Measurements from ENCODE around the gene HOXA4.

The HOXA4 gene

GRCh38 chr7:27147199-27148030 lies 16.9 kb upstream of the HOXA4 start, which contains the start of gene HOXA6:
Gene HOXA6, minus strand, starts transcription at chr7:27147774. Its CDS starts 25 bp downstream, at chr7:27147749.
- Mint-ChIP-seq H3K4me1 (peaks cover 27% of the 10 kb centered on the region), H3K9me3 (no peaks in the 10 kb centered on the region), H3K4me3 (peak within 1 kb of the TSS; percentile 46), H3K36me3 (no peaks in the 10 kb centered on the region), H3K27ac (no peak within 1 kb of the TSS)
- DNase-seq (ENCODE audit: low spot score in 2 of 2): no peak
- ATAC-seq: no peak

DNA sequence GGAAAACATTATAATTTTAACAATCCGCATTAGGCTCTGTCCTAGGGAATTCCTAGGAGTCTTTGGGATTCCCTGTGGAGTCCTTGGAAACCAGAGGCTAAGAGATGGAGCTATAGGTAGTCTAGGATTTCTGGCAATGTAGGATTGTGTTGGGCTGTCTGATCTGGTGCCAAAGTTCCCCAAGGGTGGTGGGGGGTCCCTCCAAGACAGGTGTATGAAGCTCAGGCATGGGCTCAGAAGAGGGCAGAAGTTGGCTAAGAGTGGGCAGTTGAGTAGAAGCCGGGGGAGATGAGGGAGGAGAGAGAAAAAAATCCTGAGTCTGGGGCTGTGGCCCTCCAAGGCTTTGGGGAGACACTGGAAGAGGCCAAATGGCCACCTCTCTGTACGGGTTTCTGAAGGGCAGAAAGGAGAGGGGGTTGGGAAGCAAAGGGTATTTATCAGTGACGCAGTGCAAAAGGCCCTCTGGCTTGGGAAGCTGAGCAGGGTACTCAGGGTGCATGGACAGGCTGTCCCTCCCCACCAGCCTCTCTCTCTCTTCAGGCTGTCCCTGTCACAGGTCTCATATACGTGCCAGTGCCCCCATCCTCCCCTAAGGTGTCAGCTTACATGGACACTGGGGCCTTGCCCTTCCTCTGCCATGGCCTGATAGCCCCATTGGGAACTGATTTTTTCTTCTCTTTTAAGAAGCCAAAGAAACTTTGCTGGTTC lies 16.1 kb upstream of the HOXA4 start:
- ATAC-seq (no peak), DNase-seq (ENCODE audit: low spot score in 2 of 2) (no peak)
- Mint-ChIP-seq H3K4me1 (peaks cover 21% of the 10 kb centered on the region), H3K4me3 (no peak overlapping the region), H3K27ac (no peak overlapping the region), H3K36me3 (no peaks in the 10 kb centered on the region), H3K9me3 (no peaks in the 10 kb centered on the region)

GRCh38 chr7:27145914-27146412 lies 15.4 kb upstream of the HOXA4 start:
- Mint-ChIP-seq H3K4me3 (no peak overlapping the region), H3K9me3 (no peaks in the 10 kb centered on the region), H3K36me3 (no peaks in the 10 kb centered on the region), H3K27ac (no peak overlapping the region), H3K4me1 (peaks cover 14% of the 10 kb centered on the region)
- ATAC-seq (no peak), DNase-seq (ENCODE audit: low spot score in 2 of 2) (no peak)

- Mint-ChIP-seq H3K27ac (no peak overlapping the region), H3K4me1 (peaks cover 8% of the 10 kb centered on the region), H3K4me3 (no peak overlapping the region), H3K9me3 (no peaks in the 10 kb centered on the region), H3K36me3 (no peaks in the 10 kb centered on the region)
- no peak for ATAC-seq
- DNase-seq (ENCODE audit: low spot score in 2 of 2): no peak
Observed at GRCh38 chr7:27145165-27145913, 14.8 kb upstream of the HOXA4 start.

DNA sequence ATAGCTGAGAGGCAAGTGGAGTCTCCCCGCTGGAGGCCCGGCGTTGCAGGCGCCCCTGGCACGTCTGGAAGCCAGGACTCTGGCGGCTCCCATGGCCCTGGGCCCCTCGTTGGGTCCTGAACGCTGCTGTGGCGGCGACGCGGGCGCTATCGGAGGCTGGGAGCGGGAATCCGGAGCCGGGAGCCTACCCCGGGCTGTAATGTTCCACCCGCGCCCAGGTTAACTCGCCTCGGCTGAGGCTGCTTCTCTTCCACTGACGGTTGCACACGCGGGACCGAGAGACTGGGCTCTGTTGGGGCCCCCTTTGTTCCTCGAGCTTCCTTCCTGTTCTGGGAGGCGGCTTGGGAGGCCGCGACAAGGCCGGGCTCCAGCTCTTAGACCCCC lies 14.2 kb upstream of the HOXA4 start:
- Mint-ChIP-seq H3K4me3 (no peak overlapping the region), H3K9me3 (no peaks in the 10 kb centered on the region), H3K36me3 (no peaks in the 10 kb centered on the region), H3K27ac (no peak overlapping the region), H3K4me1 (peaks cover 6% of the 10 kb centered on the region)
- ATAC-seq (no peak), DNase-seq (ENCODE audit: low spot score in 2 of 2) (no peak)

GRCh38 chr7:27143950-27144780 lies 13.6 kb upstream of the HOXA4 start:
- ATAC-seq (no peak), DNase-seq (ENCODE audit: low spot score in 2 of 2) (no peak)
- Mint-ChIP-seq H3K4me1 (peaks cover 6% of the 10 kb centered on the region), H3K9me3 (no peaks in the 10 kb centered on the region), H3K27ac (no peak overlapping the region), H3K4me3 (no peak overlapping the region), H3K36me3 (no peaks in the 10 kb centered on the region)

DNA sequence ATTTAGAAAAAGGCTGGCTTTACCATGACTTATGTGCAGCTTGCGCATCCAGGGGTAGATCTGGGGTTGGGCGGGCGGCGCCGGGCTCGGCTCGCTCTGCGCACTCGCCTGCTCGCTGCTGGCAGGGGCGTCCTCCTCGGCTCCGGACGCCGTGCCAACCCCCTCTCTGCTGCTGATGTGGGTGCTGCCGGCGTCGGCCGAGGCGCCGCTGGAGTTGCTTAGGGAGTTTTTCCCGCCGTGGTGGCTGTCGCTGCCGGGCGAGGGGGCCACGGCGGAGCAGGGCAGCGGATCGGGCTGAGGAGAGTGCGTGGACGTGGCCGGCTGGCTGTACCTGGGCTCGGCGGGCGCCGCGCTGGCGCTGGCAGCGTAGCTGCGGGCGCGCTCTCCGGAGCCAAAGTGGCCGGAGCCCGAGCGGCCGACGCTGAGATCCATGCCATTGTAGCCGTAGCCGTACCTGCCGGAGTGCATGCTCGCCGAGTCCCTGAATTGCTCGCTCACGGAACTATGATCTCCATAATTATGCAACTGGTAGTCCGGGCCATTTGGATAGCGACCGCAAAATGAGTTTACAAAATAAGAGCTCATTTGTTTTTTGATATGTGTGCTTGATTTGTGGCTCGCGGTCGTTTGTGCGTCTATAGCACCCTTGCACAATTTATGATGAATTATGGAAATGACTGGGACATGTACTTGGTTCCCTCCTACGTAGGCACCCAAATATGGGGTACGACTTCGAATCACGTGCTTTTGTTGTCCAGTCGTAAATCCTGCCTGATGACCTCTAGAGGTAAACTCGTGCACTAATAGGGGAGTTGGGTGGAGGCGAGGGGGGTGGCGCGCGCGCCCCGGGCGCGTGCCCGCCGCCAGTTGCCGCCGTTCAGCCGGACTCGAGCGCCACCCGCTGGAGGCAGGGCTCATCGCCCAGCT lies 12.7 kb upstream of the HOXA4 start, which contains the start of gene HOXA5:
TSS of gene HOXA5 (minus strand) at position 659 of the 927 bp plus-strand sequence. CDS start at position 585, 74 bp downstream.
- Mint-ChIP-seq H3K9me3 (no peaks in the 10 kb centered on the region), H3K4me1 (peaks cover 5% of the 10 kb centered on the region), H3K36me3 (no peaks in the 10 kb centered on the region), H3K27ac (no peak within 1 kb of the TSS), H3K4me3 (no peak within 1 kb of the TSS)
- DNase-seq (ENCODE audit: low spot score in 2 of 2): no peak
- ATAC-seq: no peak

DNA sequence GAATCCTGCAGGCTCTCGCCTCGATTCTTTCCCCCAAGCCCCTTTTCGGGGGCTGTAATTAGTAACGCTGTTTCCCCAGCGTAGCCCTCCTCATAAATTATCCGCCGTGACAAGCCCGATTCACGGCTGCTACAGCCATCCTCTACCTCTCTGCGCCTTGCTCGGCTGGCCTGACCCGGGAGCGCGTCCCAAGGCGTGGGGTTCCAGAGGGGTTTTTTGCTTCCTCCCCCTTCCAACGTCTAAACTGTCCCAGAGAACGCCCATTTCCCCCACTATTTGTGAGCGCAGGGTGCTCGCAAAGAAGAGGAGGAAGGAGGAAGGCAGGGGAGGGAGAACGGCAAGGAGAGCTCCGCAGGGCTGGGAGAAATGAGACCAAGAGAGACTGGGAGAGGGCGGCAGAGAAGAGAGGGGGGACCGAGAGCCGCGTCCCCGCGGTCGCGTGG lies 12.0 kb upstream of the HOXA4 start:
- Mint-ChIP-seq H3K4me3 (no peak overlapping the region), H3K36me3 (no peaks in the 10 kb centered on the region), H3K27ac (no peak overlapping the region), H3K4me1 (no peaks in the 10 kb centered on the region), H3K9me3 (no peaks in the 10 kb centered on the region)
- ATAC-seq: no peak
- DNase-seq (ENCODE audit: low spot score in 2 of 2): no peak

GRCh38 chr7:27141923-27142579 lies 11.5 kb upstream of the HOXA4 start:
- no peak for DNase-seq (ENCODE audit: low spot score in 2 of 2)
- H3K27ac Mint-ChIP-seq: no peak overlapping the region
- no peaks in the 10 kb centered on the region for H3K9me3 Mint-ChIP-seq
- no peak overlapping the region for H3K4me3 Mint-ChIP-seq
- no peaks in the 10 kb centered on the region for H3K36me3 Mint-ChIP-seq
- no peak for ATAC-seq
- H3K4me1 Mint-ChIP-seq: no peaks in the 10 kb centered on the region

- Mint-ChIP-seq H3K27ac (no peak overlapping the region), H3K4me3 (no peak overlapping the region), H3K4me1 (peaks cover under 1% of the 10 kb centered on the region), H3K36me3 (no peaks in the 10 kb centered on the region), H3K9me3 (no peaks in the 10 kb centered on the region)
- DNase-seq (ENCODE audit: low spot score in 2 of 2): no peak
- no peak for ATAC-seq
Observed at GRCh38 chr7:27141137-27141922, 10.8 kb upstream of the HOXA4 start.

DNA sequence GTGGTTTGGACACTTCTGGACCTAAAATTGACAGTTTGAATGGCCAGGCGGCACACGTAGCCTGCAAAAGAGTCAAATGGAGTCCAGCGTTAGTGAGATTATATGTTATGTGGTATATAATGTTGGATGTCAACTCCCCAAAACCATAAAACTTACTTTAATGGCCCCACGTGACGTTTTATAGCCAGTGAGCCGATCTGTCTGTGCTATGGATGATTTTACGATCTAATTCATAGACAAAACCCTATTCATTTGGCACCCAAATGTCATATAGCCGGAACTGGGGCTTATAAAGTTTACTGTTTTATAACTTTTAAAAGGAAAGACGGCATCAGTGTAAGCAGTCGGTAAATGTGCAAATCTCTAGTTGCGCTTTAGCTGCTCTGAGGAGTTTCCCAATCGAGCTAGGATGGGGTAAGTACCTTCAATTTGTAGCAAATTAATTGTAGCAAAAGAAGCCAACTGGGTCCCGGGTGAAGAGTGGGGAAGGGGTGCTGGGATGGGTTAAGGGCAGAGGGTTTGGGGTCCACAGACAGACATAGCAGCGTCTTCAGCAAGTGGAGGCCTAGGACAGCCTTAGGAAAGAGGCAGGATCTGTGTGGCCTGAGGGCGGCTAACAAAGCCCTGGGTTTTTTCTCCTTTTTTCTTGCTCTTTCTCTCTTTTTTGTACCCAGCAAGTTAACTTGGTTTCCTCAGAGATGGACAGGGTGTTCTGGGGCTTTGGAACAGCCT lies 9.7 kb upstream of the HOXA4 start:
- H3K9me3 Mint-ChIP-seq: no peaks in the 10 kb centered on the region
- no peaks in the 10 kb centered on the region for H3K36me3 Mint-ChIP-seq
- ATAC-seq (no peak), DNase-seq (ENCODE audit: low spot score in 2 of 2) (no peak)
- H3K4me3 Mint-ChIP-seq: no peak overlapping the region
- H3K4me1 Mint-ChIP-seq: peaks cover 10% of the 10 kb centered on the region
- H3K27ac Mint-ChIP-seq: no peak overlapping the region

- no peaks in the 10 kb centered on the region for H3K9me3 Mint-ChIP-seq
- ATAC-seq (no peak), DNase-seq (ENCODE audit: low spot score in 2 of 2) (no peak)
- H3K4me1 Mint-ChIP-seq: peaks cover 18% of the 10 kb centered on the region
- H3K36me3 Mint-ChIP-seq: no peaks in the 10 kb centered on the region
- no peak overlapping the region for H3K4me3 Mint-ChIP-seq
- no peak overlapping the region for H3K27ac Mint-ChIP-seq
Observed at GRCh38 chr7:27139334-27140125, 9.0 kb upstream of the HOXA4 start.

Data from stimulated activated effector memory CD8-positive, alpha-beta T cell treated with anti-CD3 and anti-CD28 coated beads, Interleukin-12 subunit alpha, Interleukin-12 subunit beta, amount 100 ng/mL, for 72 hours (primary cell).